Bone marrow (tissue), 2 donors: Measurements from ENCODE around the gene IL6ST.

Experiments used
- DNase-seq, 2 donors: peaks; one replicate each; lab custom pipeline; 2025; lab: John Stamatoyannopoulos, UW

Gene IL6ST

DNA sequence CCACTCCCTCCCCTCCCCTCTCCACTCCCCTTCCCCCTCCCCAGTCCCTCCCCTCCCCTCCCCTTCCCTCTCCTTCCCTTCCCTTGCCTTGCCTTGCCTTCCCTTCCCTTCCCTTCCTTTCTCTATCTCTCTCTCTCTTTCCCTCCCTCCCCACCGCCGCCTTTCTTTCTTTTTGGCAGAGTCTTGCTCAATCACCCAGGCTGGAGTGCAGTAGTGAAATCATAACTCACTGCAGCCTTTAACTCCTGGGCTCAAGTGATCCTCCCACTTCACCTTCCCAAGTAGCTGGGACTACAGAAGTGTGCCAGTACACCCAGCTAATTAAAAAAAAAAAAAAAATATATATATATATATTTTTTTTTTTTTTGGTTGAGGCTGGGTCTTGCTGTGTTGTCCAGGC, 98.1 kb downstream of the IL6ST start:
- DNase-seq: no peak

GRCh38 chr5:55896238-55896637, 98.5 kb downstream of the IL6ST start:
- DNase-seq: no peak

GRCh38 chr5:55895346-55895745, 99.4 kb downstream of the IL6ST start:
- DNase-seq: no peak

GRCh38 chr5:55894135-55894534, 100.6 kb downstream of the IL6ST start:
- no peak for DNase-seq

DNA sequence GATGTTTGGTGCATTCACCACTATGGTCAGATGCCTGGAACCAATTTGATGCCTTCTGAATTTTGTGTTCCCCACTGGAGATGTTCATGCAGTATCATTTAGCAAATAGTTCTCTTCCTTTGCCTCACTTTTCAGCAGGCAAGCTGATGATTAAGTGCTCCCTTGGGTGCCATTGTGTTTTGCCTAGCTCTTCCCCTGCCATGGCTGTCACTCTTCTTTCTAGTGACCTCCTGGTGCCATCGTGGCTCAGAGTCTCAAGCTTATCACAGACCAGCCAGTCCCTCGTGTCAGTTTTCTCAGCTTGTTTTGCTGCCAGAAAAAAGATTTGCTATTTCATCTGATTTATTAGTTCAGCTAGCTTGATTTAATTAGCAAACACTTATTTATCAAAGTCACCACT, 102.3 kb downstream of the IL6ST start:
- DNase-seq: no peak

DNA sequence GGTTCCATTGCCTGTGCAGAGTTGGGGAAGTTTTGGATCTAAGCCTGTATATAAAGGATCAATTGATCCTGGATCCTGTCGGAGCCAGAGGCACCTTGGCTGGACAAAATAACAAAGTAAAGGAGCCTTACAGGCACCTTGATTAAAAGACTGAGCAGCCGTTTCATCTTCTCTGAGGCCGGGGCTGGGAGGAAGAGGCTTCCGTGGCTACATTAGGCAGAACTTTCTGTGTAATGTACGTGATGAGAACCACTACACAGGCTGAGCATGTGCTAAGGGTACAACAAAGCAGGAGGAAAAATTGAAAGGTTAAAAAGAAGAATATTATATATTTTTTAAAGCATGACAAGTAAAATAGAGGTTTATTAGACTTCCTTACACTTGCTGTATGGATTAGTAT, 106.6 kb downstream of the IL6ST start:
- no peak for DNase-seq

- no peak for DNase-seq
Measured at GRCh38 chr5:55885359-55885758, 109.4 kb downstream of the IL6ST start.
